ENCODE data around the gene KIAA2012. TPM values are rescaled to one million over a fixed set of nuclear protein-coding genes. Genes with fewer than 3 reads are reported as not detected.

KIAA2012 gene
- total and polyA plus RNA-seq, 4 donors, result under 0.01 to 0.61 (median 0.42) TPM

- WGBS, result 90% methylated on average over 2 of the region's 2 CpGs
- Histone ChIP-seq H3K36me3 (ENCODE audit: control insufficient read depth in 4 of 4, insufficient read depth in 3 of 4, low read depth in 1 of 4, low read length in 3 of 4) (no peaks in the 10 kb centered on the region), H3K4me1 (ENCODE audit: control insufficient read depth in 4 of 4, insufficient read depth in 4 of 4, low read length in 3 of 4) (no peaks in the 10 kb centered on the region), H3K9me3 (ENCODE audit: control insufficient read depth in 4 of 4, low read length in 3 of 4) (no peaks in the 10 kb centered on the region), H3K27me3 (ENCODE audit: control insufficient read depth in 4 of 4, insufficient read depth in 4 of 4, low read length in 3 of 4) (no peaks in the 10 kb centered on the region), H3K4me3 (ENCODE audit: low read depth in 1 of 3, low read length in 3 of 3) (no peak overlapping the region), H3K9ac (ENCODE audit: low read depth in 1 of 2, low read length in 2 of 2) (no peak overlapping the region), H3K27ac (ENCODE audit: low read depth in 1 of 2, low read length in 2 of 2) (no peak overlapping the region)
- no peak for DNase-seq (ENCODE audit: low spot score)
- no peak for TF ChIP-seq RAD21 (IDR thresholded peaks at IDR 0.05)
- TF ChIP-seq MAX (IDR thresholded peaks at IDR 0.05), result no peak
- no peak for TF ChIP-seq YY1 (IDR thresholded peaks at IDR 0.05)
- no peak for TF ChIP-seq ZBTB33 (IDR thresholded peaks at IDR 0.05)
- no peak for TF ChIP-seq HNF4A (conservative IDR thresholded peaks at IDR 0.05)
- TF ChIP-seq REST (IDR thresholded peaks at IDR 0.05), result no peak
- TF ChIP-seq SP1 (IDR thresholded peaks at IDR 0.05), result no peak
- TF ChIP-seq GABPA (IDR thresholded peaks at IDR 0.05 in 1 of 2, conservative IDR thresholded peaks at IDR 0.05 in 1 of 2), result no peak
- no peak for TF ChIP-seq ATF3 (IDR thresholded peaks at IDR 0.05)
- no peak for TF ChIP-seq FOXA1 (IDR thresholded peaks at IDR 0.05)
- TF ChIP-seq HNF4G (IDR thresholded peaks at IDR 0.05), result no peak
- no peak for TF ChIP-seq NR2F2 (IDR thresholded peaks at IDR 0.05)
- no peak for TF ChIP-seq FOXA2 (IDR thresholded peaks at IDR 0.05)
- no peak for TF ChIP-seq CTCF (IDR thresholded peaks at IDR 0.05; ENCODE audit: low read depth, low read length, missing input control)
- TF ChIP-seq EGR1 (IDR thresholded peaks at IDR 0.05; ENCODE audit: low read depth in 2 of 2), result no peak
- no peak for TF ChIP-seq JUND (IDR thresholded peaks at IDR 0.05)
Measured at GRCh38 chr2:202074324-202074723, 1.3 kb downstream of the KIAA2012 start.

GRCh38 chr2:202079310-202079709, 6.3 kb downstream of the KIAA2012 start:
- Histone ChIP-seq H3K9ac (ENCODE audit: low read depth in 1 of 2, low read length in 2 of 2) (no peak overlapping the region), H3K36me3 (ENCODE audit: control insufficient read depth in 4 of 4, insufficient read depth in 3 of 4, low read depth in 1 of 4, low read length in 3 of 4) (no peaks in the 10 kb centered on the region), H3K27ac (ENCODE audit: low read depth in 1 of 2, low read length in 2 of 2) (no peak overlapping the region), H3K9me3 (ENCODE audit: control insufficient read depth in 4 of 4, low read length in 3 of 4) (peaks cover 0 to 4% (median 2%) of the 10 kb centered on the region in 4 donors), H3K27me3 (ENCODE audit: control insufficient read depth in 4 of 4, insufficient read depth in 4 of 4, low read length in 3 of 4) (no peaks in the 10 kb centered on the region), H3K4me3 (ENCODE audit: low read depth in 1 of 3, low read length in 3 of 3) (no peak overlapping the region), H3K4me1 (ENCODE audit: control insufficient read depth in 4 of 4, insufficient read depth in 4 of 4, low read length in 3 of 4) (no peaks in the 10 kb centered on the region)
- no peak for DNase-seq (ENCODE audit: low spot score)
- 86% methylated on average over 5 of the region's 5 CpGs for WGBS
- TF ChIP-seq RAD21 (IDR thresholded peaks at IDR 0.05) (no peak), RXRA (IDR thresholded peaks at IDR 0.05) (no peak), ATF3 (IDR thresholded peaks at IDR 0.05) (no peak), MAX (IDR thresholded peaks at IDR 0.05) (no peak), ZBTB33 (IDR thresholded peaks at IDR 0.05) (no peak), HNF4G (IDR thresholded peaks at IDR 0.05) (no peak), TAF1 (conservative IDR thresholded peaks at IDR 0.05) (no peak), SP1 (IDR thresholded peaks at IDR 0.05) (no peak), FOXA2 (IDR thresholded peaks at IDR 0.05) (no peak), NR2F2 (IDR thresholded peaks at IDR 0.05) (no peak), HNF4A (conservative IDR thresholded peaks at IDR 0.05) (no peak)
